SK-N-SH (cell line): ENCODE results near the gene SLC34A1.

Source experiments
- CHD2 ChIP-seq: fragments of 150-350 bp; IDR thresholded peaks from 2 replicates; pipeline ENCODE4 v1.6.1; 2018; ENCODE audit warnings: low read length; ENCODE audit not compliant: partially characterized antibody
- CTCF ChIP-seq: fragments of 200-600 bp; sonication (generic); IDR thresholded peaks from 2 replicates; pipeline ENCODE4 v1.6.1; 2017; ENCODE audit warnings: antibody characterized with exemption, mild to moderate bottlenecking, moderate library complexity
- ELF1 ChIP-seq: IDR thresholded peaks from 2 replicates; pipeline ENCODE4 v1.4.0; 2012
- EP300 ChIP-seq, 2 experiments: IDR thresholded peaks; 2 replicates each; pipeline versions ENCODE4 v1.4.0 to v1.6.1; 2012; ENCODE audit warnings: borderline replicate concordance in 1 of 2, low read depth in 1 of 2, low read length in 1 of 2
- EZH2phosphoT487 ChIP-seq: fragments of 200-600 bp; sonication (generic); IDR thresholded peaks from 2 replicates; pipeline ENCODE4 v1.6.1; 2017; ENCODE audit warnings: low read depth, mixed run types, mild to moderate bottlenecking, antibody characterized with exemption, moderate library complexity, borderline replicate concordance
- JUND ChIP-seq: IDR thresholded peaks from 2 replicates; pipeline ENCODE4 v1.4.0; 2012
- MAX ChIP-seq: IDR thresholded peaks from 2 replicates; pipeline ENCODE4 v1.4.0; 2012; ENCODE audit warnings: low read depth
- NRF1 ChIP-seq: IDR thresholded peaks from 2 replicates; pipeline ENCODE4 v1.6.1; 2012; ENCODE audit warnings: low read depth, mild to moderate bottlenecking, low read length
- POLR2AphosphoS5 ChIP-seq: IDR thresholded peaks from 2 replicates; pipeline ENCODE4 v1.6.1; 2012; ENCODE audit warnings: low read depth, low read length
- RCOR1 ChIP-seq: fragments of 150-350 bp; IDR thresholded peaks from 2 replicates; pipeline ENCODE4 v1.6.1; 2017; ENCODE audit warnings: antibody characterized with exemption, low read length
- REST ChIP-seq: IDR thresholded peaks from 2 replicates; pipeline ENCODE4 v1.6.1; 2012; ENCODE audit warnings: mild to moderate bottlenecking, low read depth, low read length, moderate library complexity
- SMC3 ChIP-seq: IDR thresholded peaks from 2 replicates; pipeline ENCODE4 v1.6.1; 2012; ENCODE audit warnings: low read depth, low read length, improper control_type of control experiment
- TAF1 ChIP-seq: IDR thresholded peaks from 2 replicates; pipeline ENCODE4 v1.6.1; 2012; ENCODE audit warnings: low read depth, mild to moderate bottlenecking, low read length, moderate library complexity, borderline replicate concordance
- YY1 ChIP-seq: IDR thresholded peaks from 2 replicates; pipeline ENCODE4 v1.4.0; 2012; ENCODE audit warnings: low read depth, mild to moderate bottlenecking

- no peak for TF ChIP-seq EP300 (IDR thresholded peaks at IDR 0.05; ENCODE audit: borderline replicate concordance in 1 of 2, low read depth in 1 of 2, low read length in 1 of 2)
- TF ChIP-seq NRF1: no peak
- TF ChIP-seq POLR2AphosphoS5: no peak
- no peak for TF ChIP-seq CTCF
- no peak for TF ChIP-seq REST
- TF ChIP-seq ELF1: no peak
- no peak for TF ChIP-seq TAF1
- no peak for TF ChIP-seq EZH2phosphoT487
- no peak for TF ChIP-seq CHD2
- TF ChIP-seq YY1: no peak
- TF ChIP-seq RCOR1: no peak
- TF ChIP-seq MAX: no peak
- no peak for TF ChIP-seq JUND
- TF ChIP-seq SMC3: no peak
Observed at GRCh38 chr5:177439518-177440053, 55.4 kb downstream of the SLC34A1 start.
